Measurements from ENCODE around the gene TRMT10A.

The TRMT10A gene, protein sequence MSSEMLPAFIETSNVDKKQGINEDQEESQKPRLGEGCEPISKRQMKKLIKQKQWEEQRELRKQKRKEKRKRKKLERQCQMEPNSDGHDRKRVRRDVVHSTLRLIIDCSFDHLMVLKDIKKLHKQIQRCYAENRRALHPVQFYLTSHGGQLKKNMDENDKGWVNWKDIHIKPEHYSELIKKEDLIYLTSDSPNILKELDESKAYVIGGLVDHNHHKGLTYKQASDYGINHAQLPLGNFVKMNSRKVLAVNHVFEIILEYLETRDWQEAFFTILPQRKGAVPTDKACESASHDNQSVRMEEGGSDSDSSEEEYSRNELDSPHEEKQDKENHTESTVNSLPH

DNA sequence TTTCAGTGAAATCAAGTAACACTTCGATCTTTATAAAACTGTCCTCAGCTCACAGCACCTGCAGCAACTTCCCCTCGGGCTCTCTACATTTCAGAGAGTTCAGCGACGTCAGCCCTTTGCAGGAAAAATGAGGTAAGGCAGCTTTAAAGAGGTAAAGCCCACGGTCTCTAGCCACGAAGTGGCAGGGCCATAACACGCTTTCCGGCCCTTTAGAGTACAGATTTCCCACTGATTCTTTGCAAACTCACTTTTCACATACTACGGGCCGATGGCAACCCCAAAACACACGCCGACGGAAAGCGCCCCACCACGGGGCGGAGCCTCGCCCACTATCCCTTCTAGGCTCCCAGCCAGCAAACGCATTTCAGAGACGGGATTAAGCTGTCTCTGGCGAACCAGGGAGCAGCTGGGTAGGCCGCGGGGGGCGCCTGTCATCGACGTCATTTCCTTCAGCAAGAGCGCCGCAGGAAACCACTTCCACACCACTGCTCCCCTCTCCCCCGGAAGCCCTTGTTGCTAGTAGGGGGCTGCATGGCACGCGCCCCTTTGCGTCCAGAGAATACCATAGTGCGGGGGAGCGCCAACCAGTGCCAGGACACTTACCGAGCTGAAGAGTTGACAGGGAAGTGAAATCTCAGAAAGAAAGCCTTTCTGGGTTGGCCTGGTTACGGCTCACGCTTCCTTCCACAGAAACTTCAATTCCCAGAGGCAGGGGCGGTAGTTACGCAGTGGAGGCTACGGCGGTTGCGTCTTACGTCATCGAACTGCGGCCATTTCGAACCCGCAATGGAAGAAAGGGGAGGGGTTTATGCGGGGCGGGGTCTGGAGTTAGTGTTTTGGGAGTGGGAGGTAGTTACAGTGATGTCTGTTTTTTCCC lies at the start of gene TRMT10A:
Gene TRMT10A (minus strand): TSS at position 730 of the 877 bp plus-strand sequence. CDS start 4,701 bp downstream, outside the sequence.
- DNase-seq (ENCODE audit: low read depth in 1 of 2, low spot score in 1 of 2), result peak; percentile 87 to 89

GRCh38 chr4:99612704-99613103 lies 48.9 kb upstream of the TRMT10A start:
- no peak for DNase-seq (ENCODE audit: low read depth in 1 of 2, low spot score in 1 of 2)

DNA sequence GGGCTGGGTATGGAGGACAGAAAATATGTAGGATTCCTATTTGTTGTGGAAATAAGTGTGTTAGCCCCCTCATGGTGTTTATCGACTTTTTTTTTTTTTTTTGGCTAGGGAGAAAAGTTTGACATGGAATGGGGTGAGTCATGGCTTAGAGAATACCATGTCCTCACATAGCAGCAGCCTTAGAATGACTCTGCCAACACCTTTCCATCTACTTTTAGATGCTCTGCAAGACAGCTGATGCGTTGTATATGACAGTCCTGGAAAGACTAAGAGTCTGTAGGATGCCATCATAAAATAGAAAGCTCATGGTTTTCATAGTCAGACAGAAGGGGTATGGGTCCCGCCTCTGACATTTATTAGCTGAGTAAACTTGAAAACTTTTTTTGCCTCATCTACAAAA lies 48.4 kb upstream of the TRMT10A start:
- DNase-seq (ENCODE audit: low read depth in 1 of 2, low spot score in 1 of 2), result no peak

- DNase-seq (ENCODE audit: low read depth in 1 of 2, low spot score in 1 of 2), result no peak
Measured at GRCh38 chr4:99610605-99611175, 46.9 kb upstream of the TRMT10A start.

GRCh38 chr4:99608417-99608816 lies 44.6 kb upstream of the TRMT10A start:
- no peak for DNase-seq (ENCODE audit: low read depth in 1 of 2, low spot score in 1 of 2)

DNA sequence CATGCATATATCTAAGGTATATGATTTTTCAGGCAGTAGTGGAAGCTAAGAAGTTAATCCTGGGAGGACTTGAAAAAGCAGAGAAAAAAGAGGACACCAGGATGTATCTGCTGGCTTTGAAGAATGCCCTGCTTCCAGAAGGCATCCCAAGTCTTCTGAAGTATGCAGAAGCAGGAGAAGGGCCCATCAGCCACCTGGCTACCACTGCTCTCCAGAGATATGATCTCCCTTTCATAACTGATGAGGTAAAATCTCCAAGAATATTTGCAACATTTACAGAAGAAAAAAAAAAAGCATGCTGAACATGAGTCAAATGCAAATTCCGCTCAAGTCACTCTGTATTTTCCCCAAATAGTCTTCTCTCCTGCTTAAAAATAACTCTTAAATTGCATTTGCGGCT lies 42.9 kb upstream of the TRMT10A start:
- no peak for DNase-seq (ENCODE audit: low read depth in 1 of 2, low spot score in 1 of 2)

DNA sequence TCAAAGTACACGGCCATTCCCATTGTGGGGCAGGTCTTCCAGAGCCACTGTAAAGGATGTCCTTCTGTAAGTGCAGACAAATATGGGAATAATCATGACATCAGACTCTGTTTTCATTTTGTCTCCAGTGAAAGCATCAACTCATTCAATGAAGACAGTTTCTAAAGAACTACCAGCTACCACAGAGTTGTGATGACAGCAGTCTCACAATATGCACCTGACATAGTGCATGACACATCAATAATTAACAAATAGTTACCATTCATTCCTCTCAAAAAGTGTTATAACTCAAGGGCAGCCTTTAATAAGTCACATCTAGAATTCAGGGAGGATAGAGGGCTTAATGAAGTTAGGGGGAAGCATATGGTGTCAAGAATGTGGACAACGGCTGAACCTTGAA lies 31.0 kb upstream of the TRMT10A start:
- DNase-seq (ENCODE audit: low read depth in 1 of 2, low spot score in 1 of 2), result no peak

DNA sequence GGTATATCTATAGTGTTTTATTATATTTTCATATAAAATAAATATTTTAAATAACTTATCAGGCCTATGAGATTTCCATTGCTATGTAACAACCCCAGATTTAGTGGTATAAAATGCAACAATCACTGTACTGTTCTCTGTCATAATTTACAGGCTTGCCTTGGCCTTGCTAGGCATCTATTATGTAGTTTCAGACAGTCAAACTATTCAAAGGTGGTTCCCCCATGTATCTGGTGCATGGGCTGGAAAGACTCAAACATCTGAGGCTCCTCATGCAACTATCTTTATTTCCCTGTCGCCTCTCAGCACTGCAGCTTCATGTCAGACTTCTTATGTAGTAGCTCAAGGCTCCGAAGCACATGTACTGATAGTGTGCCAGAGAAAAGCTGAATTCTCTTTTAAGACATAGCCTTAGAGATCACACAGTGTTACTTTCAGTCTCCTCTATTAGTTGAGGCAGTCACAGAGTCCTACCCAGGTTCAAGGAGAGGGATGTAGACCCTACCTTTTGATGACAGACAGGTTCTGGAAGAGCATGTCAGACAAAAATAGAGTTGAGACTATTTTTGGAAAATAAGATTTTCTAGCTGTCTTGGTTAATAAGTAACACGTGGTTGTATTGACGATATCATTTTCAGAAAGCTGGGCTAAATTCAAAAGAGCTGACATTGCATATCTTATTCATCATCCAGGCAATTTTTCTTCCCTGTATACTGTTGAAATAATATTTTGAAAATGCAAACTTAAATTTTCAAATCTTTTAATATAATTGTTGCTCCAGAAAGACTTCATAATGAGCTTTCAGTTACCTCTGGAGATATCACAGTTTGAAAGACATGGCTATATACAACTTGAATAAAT lies 30.2 kb upstream of the TRMT10A start:
- no peak for DNase-seq (ENCODE audit: low read depth in 1 of 2, low spot score in 1 of 2)

DNA sequence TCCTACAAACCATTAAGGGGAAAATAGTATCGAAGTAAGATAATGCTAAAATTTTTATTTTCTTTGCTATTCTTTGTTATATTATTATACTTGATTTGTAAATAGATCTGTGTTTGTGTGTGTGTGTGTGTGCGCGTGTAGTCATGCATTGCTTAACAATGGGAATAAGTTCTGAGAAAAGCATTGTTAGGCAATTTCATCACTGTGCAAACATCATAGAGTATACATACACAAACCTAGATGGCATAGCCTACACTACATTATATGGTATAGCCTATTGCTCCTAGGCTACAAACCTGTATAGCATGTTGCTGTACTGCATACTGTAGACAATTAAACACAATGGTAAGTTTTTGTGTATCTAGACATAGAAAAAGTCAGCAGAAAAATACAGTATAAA lies 27.9 kb upstream of the TRMT10A start:
- DNase-seq (ENCODE audit: low read depth in 1 of 2, low spot score in 1 of 2), result no peak

DNA sequence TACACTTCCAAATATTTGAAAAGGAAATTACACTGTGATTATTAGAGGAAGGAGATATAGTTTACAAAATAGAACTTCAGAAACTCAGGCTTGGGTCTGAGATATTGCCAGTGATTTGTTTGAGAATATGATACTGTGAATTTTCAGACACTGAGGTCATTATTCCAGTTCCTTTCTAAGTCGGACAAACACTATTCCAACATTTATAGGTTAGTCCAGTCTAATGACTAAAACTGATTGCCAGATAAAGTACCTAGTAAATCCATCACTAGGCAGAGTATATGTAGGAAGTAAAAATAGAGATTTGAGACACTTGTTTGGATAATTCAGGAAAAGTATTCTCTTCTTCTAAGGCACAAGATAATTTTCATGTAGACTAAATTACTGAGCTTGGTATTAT lies 24.0 kb upstream of the TRMT10A start:
- no peak for DNase-seq (ENCODE audit: low read depth in 1 of 2, low spot score in 1 of 2)

DNA sequence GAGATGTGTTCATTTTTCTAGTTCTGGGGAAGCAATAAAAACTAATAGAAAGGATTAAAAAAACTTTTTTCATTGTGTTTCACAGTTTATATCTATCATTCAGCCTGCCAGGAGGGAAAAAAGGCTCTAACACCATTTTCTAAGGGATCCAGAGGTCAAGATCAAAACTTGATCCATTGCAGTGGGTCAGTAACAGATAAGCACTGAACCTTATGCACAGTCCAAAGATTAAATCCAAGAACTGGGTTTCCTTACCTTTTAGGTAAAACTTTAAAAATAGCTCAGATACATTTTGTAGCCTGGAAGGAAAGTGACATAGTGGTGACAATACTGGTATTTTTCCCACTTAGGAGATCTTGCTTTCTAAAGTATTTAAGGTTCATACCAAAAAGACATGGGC lies 23.5 kb upstream of the TRMT10A start:
- DNase-seq (ENCODE audit: low read depth in 1 of 2, low spot score in 1 of 2), result no peak

DNA sequence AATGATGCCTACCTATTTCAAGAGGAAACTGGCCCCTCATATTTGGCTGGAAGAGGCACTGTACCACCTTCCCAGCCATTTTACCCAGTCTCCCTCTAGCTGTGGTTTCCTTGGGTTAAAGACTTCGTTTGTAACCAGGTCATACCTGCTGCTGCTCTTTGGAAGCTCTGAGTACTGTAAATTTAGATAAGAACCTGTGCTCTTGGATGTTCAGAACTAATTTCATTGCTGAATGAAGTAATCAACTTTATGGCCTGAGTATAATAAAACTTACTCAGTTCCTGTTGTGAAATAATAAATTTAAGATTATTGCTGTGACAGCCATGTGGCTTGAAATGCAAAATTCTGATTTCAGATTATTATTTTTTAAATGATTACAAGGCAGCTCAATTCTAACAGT lies 23.0 kb upstream of the TRMT10A start:
- no peak for DNase-seq (ENCODE audit: low read depth in 1 of 2, low spot score in 1 of 2)

GRCh38 chr4:99586322-99586721 lies 22.5 kb upstream of the TRMT10A start:
- no peak for DNase-seq (ENCODE audit: low read depth in 1 of 2, low spot score in 1 of 2)

DNA sequence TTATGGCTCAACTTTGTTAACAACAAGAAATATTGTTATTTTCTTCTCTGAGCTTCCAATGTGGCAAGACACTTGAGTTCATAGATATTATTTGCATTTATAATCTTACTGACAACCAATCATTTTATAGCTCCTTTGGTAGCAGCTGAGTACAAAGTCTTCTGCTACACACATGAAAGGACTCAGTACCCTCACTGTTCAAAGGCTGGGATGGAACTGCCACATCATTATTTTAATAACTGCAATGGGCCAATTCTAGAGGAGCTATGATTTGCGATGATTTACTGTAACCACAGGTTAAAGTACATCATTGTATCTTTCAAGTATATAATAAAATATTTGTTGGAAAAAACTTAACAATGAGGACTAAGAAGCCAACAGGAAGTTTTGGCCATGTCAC lies 21.7 kb upstream of the TRMT10A start:
- no peak for DNase-seq (ENCODE audit: low read depth in 1 of 2, low spot score in 1 of 2)

DNA sequence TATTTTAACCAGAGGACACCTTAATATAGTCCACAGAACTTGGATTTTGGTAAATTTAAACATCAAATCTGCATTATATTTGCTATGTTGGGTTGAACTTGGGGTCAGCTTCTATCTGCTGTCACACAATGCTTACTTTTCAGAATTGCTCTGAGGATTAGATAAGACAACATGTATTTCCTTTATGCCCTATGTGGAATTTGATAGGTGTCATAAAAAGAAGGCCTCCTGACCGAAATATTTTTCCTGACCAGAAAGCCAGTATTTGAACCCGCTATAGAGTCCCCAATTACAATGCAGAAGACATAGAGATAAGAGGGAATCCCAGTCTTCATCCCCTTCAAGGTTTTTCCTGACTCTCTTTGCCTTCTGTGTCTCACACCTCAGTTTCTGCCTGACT lies 14.9 kb upstream of the TRMT10A start:
- no peak for DNase-seq (ENCODE audit: low read depth in 1 of 2, low spot score in 1 of 2)

- DNase-seq (ENCODE audit: low read depth in 1 of 2, low spot score in 1 of 2), result no peak
Measured at GRCh38 chr4:99574530-99575324, 10.9 kb upstream of the TRMT10A start, which contains the start of gene MTTP. Gene MTTP, plus strand, starts transcription at chr4:99574824. Its CDS starts 86 bp downstream, at chr4:99574910.

- DNase-seq (ENCODE audit: low read depth in 1 of 2, low spot score in 1 of 2), result no peak
Measured at GRCh38 chr4:99573735-99574368, 10.0 kb upstream of the TRMT10A start.

GRCh38 chr4:99572527-99573240 lies 8.8 kb upstream of the TRMT10A start:
- DNase-seq (ENCODE audit: low read depth in 1 of 2, low spot score in 1 of 2), result no peak

DNA sequence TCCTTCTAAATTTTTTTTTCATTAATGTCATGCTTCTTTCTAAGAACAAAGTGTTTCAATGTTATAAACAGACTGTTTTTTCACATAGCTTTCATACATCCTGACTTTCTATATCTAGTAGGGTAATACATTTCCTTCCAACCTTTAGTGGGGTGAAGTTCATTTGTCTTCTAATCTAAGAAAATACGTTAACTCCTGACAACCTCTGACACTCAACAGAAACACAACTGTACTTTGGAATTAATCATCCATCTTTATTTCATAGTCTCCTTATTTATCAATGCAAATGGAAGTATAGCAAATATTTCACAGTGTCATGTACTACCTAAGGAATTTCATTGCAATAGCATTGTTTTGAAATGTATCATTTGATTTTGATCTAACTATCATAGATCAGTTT lies 8.0 kb upstream of the TRMT10A start:
- no peak for DNase-seq (ENCODE audit: low read depth in 1 of 2, low spot score in 1 of 2)
